Measurements from ENCODE around the gene POLR3H.

The POLR3H gene

DNA sequence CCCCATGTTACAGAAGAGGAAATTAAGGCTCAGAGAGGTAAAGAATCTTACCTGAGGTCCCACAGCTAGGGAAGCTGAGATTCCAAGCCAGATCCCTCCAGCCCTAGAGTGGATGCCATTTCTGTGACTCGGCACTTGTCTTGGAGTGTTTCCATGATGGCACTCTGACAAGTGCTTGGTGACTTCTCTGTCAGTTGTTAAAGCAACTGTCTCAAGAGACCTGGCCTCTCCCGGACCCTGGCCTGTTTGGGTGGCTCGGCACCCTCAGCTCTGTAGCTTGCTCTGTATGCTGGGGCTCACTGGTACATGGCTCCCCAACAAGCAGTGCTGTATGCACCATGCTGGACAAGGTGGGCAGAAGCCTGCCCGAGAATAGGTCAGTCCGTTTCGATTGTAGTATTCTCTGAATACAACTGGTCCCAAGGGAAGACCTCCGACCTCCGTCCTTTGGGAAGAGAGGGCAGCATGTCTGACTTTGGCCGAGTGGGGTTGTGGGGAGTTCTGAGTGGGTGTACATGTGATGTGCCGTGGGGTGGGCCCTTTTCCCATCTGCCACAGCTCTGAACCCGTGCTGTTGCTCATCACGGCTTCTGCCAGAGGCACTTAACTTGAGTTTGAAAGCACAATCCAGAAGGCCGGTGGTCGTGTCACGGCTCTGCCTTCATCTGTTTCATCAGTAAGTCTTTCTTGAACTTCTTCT lies 63.0 kb downstream of the POLR3H start:
- DNase-seq (ENCODE audit: low spot score): no peak

DNA sequence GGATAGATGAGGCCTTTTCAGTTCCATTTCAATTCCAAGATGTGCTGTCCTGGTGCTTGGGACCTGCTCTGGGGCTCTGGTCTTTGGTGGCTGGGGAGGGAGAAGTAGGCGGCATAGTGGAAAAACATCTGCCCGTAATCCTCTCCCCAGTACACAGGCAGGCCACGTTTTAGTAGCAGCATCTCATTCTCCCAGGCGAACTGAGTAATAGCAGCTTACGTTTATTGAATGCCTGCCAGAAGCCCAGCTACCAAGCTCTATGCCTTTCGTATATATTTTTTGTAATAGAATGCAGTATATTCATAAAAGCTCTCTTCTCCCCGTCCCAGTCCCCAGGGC lies 63.9 kb downstream of the POLR3H start:
- no peak for DNase-seq (ENCODE audit: low spot score)

DNA sequence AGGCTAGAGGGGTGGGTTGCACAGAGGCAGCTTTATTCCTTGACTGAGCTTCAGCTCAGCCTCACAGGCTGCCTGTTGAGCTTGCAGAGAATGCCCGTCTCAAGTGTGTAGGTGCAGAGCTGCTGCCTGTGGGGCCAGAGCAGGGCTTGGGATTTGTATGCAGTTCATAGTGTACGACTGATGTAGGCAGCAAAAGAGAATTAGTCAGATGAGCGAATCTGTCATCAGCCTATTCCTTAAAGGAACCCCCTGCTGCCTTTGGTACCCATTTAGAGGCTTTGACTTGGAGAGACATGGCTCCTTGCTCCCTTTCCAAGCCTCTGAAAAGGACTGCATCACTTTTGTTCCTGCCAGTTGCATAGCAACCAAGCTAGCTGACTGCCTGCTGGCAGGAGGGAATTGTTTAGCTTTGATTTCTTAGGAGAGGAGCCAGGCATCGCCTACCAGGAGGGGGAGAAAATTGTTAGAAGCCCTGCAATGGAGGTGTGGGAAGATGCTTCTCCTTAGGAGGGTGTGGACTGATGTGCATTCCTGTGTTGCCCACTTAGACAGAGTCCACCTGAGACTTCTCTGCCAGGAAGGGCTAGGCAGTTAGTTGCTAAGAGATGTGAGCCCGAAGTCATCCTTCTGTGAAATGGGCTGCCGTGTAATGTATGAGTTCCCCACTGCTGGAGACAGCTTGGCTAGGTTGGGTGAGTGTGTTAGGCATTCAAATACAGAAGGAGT lies 64.4 kb downstream of the POLR3H start:
- DNase-seq (ENCODE audit: low spot score): no peak

DNA sequence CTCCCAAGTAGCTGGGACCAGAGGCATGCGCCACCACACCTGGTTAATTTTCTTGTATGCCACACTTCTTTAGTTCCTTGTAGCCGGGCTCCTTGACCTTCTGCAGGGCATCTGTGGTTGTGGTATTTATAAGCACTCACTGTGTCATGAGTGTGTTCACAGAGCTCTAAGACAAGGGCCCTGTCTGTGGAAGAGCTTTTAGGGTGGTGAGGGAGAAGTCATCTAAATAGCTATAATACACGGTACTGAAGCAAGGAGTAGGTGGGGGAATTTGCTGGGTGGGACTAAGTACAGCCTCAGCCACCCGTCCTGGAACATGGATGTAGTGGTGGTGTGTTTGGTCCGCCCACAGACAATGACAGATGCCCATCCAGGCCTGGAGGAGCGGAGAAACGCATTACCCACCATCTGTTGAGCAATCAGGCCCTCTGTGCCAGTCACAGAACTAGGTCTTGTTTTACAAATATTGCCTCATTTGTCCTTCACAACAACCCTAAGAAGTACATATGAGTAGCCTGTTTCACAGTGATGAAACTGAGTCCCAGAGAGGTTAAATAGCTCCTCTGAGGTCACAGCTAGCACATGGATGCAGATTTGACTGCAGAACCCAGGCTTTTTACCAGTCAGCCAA lies 65.3 kb downstream of the POLR3H start:
- DNase-seq (ENCODE audit: low spot score): no peak

DNA sequence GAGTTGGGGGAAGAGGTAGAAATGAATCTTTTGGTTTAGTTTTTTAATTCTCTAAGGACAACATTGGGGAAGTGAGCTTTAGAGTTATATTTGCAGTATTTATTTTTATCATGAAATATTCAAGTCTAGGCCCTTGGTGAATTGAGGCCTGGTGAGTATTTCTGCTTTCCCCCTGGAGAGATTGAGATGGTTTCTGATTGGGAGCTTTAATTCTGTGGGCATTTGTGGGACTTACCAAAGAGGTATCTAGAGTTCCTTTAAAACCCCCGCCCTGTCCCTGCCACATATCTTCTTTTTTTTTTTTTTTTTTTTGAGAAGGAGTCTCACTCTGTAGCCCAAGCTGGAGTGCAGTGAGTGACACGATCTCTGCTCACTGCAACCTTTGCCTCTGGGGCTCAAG lies 65.8 kb downstream of the POLR3H start:
- no peak for DNase-seq (ENCODE audit: low spot score)
